NCI-H446 (cell line): ENCODE results near the gene SGCB.

Source experiments
- DNase-seq, 2 experiments: peaks; one replicate each; lab custom pipeline; 2025; lab: John Stamatoyannopoulos, UW

Gene SGCB

GRCh38 chr4:52019936-52020657 lies 18.0 kb downstream of the SGCB start, which contains the start of gene LRRC66:
Gene LRRC66 (minus strand): TSS chr4:52020363. CDS start chr4:52017613, 2,750 bp downstream.
- DNase-seq, result no peak

GRCh38 chr4:52017814-52018213 lies 20.3 kb downstream of the SGCB start:
- DNase-seq, result no peak

- no peak for DNase-seq
These were observed 21.1 kb downstream of the SGCB start for GRCh38 chr4:52016981-52017380.

- peak in 1 of 2 experiments; percentile 10 for DNase-seq
These were observed 22.7 kb downstream of the SGCB start for GRCh38 chr4:52015366-52015765.

GRCh38 chr4:52014903-52015302 lies 23.2 kb downstream of the SGCB start:
- no peak for DNase-seq

- no peak for DNase-seq
These were observed 25.4 kb downstream of the SGCB start for GRCh38 chr4:52012651-52013050.

GRCh38 chr4:52010986-52011385 lies 27.1 kb downstream of the SGCB start:
- no peak for DNase-seq

GRCh38 chr4:52006887-52007286 lies 31.2 kb downstream of the SGCB start:
- DNase-seq, result no peak

- no peak for DNase-seq
These were observed 32.4 kb downstream of the SGCB start for GRCh38 chr4:52005604-52006273.

GRCh38 chr4:52004414-52004813 lies 33.7 kb downstream of the SGCB start:
- no peak for DNase-seq

- DNase-seq, result no peak
These were observed 36.5 kb downstream of the SGCB start for GRCh38 chr4:52001616-52002015.

GRCh38 chr4:51999250-51999649 lies 38.8 kb downstream of the SGCB start:
- DNase-seq, result no peak

GRCh38 chr4:51998837-51999236 lies 39.3 kb downstream of the SGCB start:
- no peak for DNase-seq

GRCh38 chr4:51997647-51998046 lies 40.5 kb downstream of the SGCB start:
- DNase-seq, result no peak

GRCh38 chr4:51995647-51996220 lies 42.4 kb downstream of the SGCB start:
- no peak for DNase-seq
